ENCODE measurements around the gene TEX261. TPM values are rescaled to one million over a fixed set of nuclear protein-coding genes. Genes with fewer than 3 reads are reported as not detected.

Gene TEX261
- total and polyA plus RNA-seq, 2 of the 8 experiments (the other 6 are each of a cell fraction or from before 2014, with no cell fraction given) = 25.2 to 30.1 TPM

- TF ChIP-seq CHD7 (IDR thresholded peaks at IDR 0.05; ENCODE audit: insufficient replicate concordance, low read length) = no peak
- TF ChIP-seq USF2 (IDR thresholded peaks at IDR 0.05; ENCODE audit: low read length) = no peak
- no peak for TF ChIP-seq TAF1 (IDR thresholded peaks at IDR 0.05; ENCODE audit: low read depth, low read length)
- no peak for TF ChIP-seq RFX5 (IDR thresholded peaks at IDR 0.05; ENCODE audit: borderline replicate concordance, low read depth, low read length)
- TF ChIP-seq BCL11A (IDR thresholded peaks at IDR 0.05; ENCODE audit: low read depth in 2 of 2, low read length in 2 of 2) = no peak
- no peak for TF ChIP-seq SP1 (IDR thresholded peaks at IDR 0.05; ENCODE audit: low read depth, low read length)
- no peak for TF ChIP-seq ATF3 (IDR thresholded peaks at IDR 0.05; ENCODE audit: insufficient read depth, low read depth, low read length)
- TF ChIP-seq CBX8 (IDR thresholded peaks at IDR 0.05; ENCODE audit: borderline replicate concordance, low read depth, low read length) = no peak
- TF ChIP-seq ZNF274 (IDR thresholded peaks at IDR 0.05; ENCODE audit: borderline replicate concordance, extremely low read depth, low read length) = no peak
- no peak for TF ChIP-seq TAF7 (optimal IDR thresholded peaks at IDR 0.05; ENCODE audit: borderline replicate concordance, low read depth, low read length)
These were observed 15.5 kb downstream of the TEX261 start (continued) for GRCh38 chr2:70979180-70979488.

All from H1 (cell line).